Temporal lobe (tissue), 2 donors: ENCODE data around the gene SLC26A4. TPM values are rescaled to one million over a fixed set of nuclear protein-coding genes. Genes with fewer than 3 reads are reported as not detected.

ENCODE experiments used
- small RNA-seq: library from RNA; depleted of rRNA; stranded (forward); fragments of <200 nt; gene quantifications from one replicate; pipeline ENCODE3, GENCODE V24; 2014; ENCODE audit warnings: low replicate concordance
- total RNA-seq: library from RNA; depleted of rRNA; stranded (reverse); fragments of >200 nt; gene quantifications from one replicate; pipeline ENCODE4 v1.2.3, GENCODE V29; 2014

Gene SLC26A4
- total RNA-seq, 1 donor from 2014 or later: 3.4 TPM

Small RNAs within 50 kb of the gene (small RNA-seq; reads per million reads assigned to genes)
- not detected for gene BANF1P5

Other genes with a start within 250 kb of the SLC26A4 start
- gene GPR22, start 190.8 kb upstream of the SLC26A4 start, total RNA-seq: 56.8 TPM
- 26.3 TPM for gene COG5, start 96.9 kb upstream of the SLC26A4 start, total RNA-seq
- gene DUS4L, start 96.9 kb upstream of the SLC26A4 start, total RNA-seq: 9.8 TPM
- gene BCAP29, start 80.6 kb upstream of the SLC26A4 start, total RNA-seq: 35.7 TPM
- gene CBLL1, start 83.3 kb downstream of the SLC26A4 start, total RNA-seq: 29.0 TPM
- gene SLC26A3, start 142.4 kb downstream of the SLC26A4 start, total RNA-seq: not detected
- gene DLD, start 230.4 kb downstream of the SLC26A4 start, total RNA-seq: 55.1 TPM